ELF-1 (cell line): ENCODE data around the gene PDCD6IP.
"Not testable (repeated sequence)": the region's sequence is repeated elsewhere in the genome, so short reads cannot be mapped to it uniquely, and the experiment has no call there.

Experiments
- DNase-seq: peaks from one replicate; pipeline ENCODE4 v3.0.0-alpha.2; 2016; ENCODE audit warnings: low read depth, low spot score

Gene PDCD6IP

DNA sequence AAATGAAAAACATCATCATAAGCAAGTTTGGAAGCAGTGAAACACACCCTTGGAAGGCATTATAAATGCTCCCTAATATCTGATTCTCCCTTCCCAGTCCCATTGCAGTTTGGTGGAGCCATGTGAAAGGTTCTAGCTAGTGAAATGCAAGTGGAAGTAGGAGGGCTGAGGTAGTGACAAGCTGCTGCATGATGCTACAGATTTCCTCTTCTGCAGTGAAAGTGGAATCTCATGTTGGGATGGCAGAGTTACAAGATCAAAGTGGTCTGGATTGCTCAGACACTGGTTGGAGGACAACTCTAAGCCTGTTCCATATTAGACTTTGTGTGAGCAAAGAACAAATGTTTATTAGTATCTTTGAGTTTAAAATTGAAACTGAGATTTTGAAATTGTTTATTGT, 3.3 kb upstream of the PDCD6IP start:
- DNase-seq = no peak

- DNase-seq = no peak
Measured at GRCh38 chr3:33795856-33796536, 2.4 kb upstream of the PDCD6IP start.

DNA sequence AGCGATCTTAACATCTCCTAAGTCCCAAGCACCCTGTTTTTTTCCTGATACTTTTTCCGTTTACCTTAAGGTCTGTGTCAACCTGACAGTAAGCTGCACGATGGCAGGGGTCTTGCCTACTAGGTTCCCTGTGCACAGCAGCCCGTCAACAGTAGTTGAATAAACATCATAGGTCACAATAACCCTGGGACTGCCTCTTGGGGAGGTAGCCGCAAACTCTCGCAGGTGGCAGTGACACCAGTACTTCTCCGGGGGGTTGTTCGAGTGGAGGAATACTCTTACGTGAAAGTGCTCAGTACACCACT, 365 bp upstream of the PDCD6IP start:
- DNase-seq = no peak

- no peak for DNase-seq
Measured at GRCh38 chr3:33799202-33799551, 747 bp downstream of the PDCD6IP start.

DNA sequence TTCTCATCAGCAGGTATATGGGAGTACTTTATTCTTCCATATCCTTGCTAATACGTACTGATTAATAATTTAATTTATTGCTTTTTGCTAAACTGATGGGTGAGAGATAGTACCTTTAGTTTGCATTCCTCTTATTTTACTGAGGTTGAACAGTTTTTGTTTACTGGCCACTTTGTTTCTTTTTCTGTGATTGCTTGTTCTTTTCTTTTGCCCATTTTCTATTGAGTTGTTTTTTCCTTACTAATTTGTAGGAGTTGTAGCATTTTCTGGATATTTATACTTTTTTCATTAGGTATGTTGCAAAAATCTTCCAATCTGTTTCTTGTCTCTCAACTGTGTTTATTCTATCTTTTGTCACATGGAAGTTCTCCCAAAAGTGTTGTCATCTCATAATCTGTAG, 4.8 kb downstream of the PDCD6IP start:
- DNase-seq = no peak

GRCh38 chr3:33803894-33804526, 5.6 kb downstream of the PDCD6IP start:
- no peak for DNase-seq

- no peak for DNase-seq
Measured at GRCh38 chr3:33807191-33807590, 8.8 kb downstream of the PDCD6IP start.

- DNase-seq = no peak
Measured at GRCh38 chr3:33808559-33808958, 10.1 kb downstream of the PDCD6IP start.

- no peak for DNase-seq
Measured at GRCh38 chr3:33810545-33810944, 12.1 kb downstream of the PDCD6IP start.

DNA sequence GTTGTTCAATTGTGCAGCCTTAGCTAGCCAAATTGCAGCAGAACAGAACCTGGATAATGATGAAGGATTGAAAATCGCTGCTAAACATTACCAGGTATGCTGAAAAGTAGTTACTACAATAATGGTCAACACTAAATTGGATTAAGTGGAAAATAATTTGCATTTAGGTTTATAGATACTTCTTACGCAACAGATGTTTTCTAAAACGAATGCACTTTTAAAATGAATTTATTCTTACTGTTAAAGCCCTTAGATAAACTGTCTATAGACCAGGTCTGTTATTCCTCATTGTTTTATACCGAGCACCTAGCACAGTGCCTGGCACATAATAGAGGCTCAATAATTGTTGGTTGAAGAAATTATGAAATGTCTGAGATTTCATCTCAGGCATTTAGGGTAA, 23.6 kb downstream of the PDCD6IP start:
- no peak for DNase-seq

DNA sequence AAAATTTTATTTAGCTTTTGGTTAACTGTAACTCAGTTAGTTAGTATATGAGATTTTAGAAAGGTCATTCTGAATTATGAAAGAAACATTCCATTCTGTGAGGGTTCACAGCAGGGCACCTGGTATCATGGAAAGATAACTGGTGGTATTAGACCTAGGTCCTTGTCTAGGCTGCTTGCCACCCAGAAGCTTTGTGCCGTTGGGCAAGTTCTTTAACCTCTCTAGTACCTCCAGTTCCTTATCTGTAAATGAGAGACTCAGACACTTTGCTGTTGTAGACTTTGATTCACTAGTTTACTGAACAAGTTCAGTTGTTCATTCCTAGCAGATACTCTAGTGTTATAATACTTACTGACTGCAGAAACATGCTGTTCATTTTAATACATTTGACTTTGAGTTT, 25.4 kb downstream of the PDCD6IP start:
- DNase-seq = no peak

- DNase-seq = no peak
Measured at GRCh38 chr3:33825111-33825510, 26.7 kb downstream of the PDCD6IP start.

DNA sequence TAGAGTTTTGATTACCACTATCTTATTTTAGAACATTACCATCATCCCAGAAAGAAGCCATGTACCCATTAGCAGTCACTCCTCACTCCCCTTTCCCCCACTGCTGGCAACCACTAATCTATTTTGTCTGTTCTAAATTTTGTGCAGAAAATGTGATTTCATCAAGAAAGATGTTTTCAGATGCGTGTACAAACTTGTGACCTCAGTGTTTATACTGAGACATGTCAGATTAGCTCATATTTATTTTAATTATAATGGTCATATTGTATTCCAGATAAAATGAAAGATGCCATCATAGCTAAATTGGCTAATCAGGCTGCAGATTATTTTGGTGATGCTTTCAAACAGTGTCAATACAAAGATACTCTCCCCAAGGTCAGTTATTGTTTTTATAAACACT, 27.8 kb downstream of the PDCD6IP start:
- DNase-seq = no peak

- no peak for DNase-seq
Measured at GRCh38 chr3:33826688-33827087, 28.3 kb downstream of the PDCD6IP start.

DNA sequence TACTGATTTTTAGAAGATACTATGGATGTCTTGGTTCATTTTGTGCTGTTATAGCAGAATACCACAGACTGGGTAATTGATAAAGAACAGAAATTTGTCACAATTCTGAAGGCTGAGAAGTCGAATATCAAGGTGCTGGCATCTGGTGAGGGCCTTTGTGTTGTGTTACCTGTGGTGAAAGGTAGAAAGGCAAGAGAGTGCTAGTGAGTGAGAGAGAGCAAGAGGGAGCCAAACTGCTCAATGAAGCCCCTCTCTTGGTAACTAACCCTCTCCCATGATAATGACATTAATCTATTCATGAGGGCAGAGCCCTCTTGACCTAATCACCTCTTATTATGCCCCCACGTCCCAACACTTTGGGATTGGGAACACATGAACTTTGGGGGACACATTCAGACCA, 31.3 kb downstream of the PDCD6IP start:
- no peak for DNase-seq

DNA sequence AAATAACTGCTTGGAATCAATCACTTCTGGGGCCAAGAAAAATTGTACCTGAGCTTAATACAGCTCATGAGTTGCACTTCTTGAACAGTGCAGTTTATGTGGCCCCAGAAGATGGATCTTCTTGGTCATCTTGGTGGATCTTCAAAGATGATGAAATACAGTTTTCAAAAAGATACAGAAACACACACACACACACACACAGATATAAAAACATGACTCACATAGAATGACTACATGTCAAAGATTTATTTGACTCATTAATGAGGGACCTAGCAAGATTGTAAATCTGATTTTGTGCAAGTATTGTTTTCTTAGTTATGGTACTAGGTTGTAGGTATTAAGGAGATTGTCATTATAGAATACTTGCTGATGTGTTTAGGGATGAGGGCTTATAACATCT, 32.6 kb downstream of the PDCD6IP start:
- DNase-seq = no peak

DNA sequence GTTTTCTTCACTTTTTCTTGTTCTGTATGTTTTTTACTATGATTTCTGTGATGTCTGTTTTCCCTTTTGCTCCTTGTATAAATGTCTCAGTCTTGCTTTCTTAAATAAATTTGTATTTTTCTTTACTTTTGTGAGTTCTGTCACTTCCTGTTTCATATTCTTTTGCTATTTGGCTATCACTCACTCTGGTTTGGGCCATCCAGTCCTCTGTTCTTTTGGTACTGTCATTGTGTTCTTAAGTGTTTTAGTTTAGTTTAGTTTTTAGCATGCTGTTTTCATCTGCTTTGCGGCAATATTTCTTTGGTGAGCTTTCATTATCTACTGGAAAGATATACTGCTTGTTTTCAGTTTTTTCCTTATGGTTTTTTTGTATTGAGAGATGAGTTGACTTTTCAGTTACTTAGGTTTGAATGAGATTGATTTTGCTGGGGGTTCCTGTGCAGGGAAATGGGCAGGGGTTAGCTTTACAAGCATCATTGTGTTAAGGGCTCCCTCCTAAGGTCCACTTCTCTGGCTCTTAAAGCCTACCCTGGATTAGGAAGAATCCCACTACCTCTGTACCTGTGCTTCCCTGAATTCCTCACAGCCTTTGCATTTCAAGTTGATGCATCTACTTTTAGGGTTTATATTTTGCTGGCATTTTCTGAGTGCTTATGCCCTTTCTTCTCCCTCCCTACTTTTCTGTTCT, 35.1 kb downstream of the PDCD6IP start:
- DNase-seq = no peak

GRCh38 chr3:33834096-33834453, 35.6 kb downstream of the PDCD6IP start:
- DNase-seq = no peak

GRCh38 chr3:33837182-33837581, 38.8 kb downstream of the PDCD6IP start:
- DNase-seq = not testable (repeated sequence)

- no peak for DNase-seq
Measured at GRCh38 chr3:33839283-33839682, 40.9 kb downstream of the PDCD6IP start.

- DNase-seq = no peak
Measured at GRCh38 chr3:33840179-33840578, 41.7 kb downstream of the PDCD6IP start.

- DNase-seq = peak; percentile 9
Measured at GRCh38 chr3:33848624-33849347, 50.4 kb downstream of the PDCD6IP start.

DNA sequence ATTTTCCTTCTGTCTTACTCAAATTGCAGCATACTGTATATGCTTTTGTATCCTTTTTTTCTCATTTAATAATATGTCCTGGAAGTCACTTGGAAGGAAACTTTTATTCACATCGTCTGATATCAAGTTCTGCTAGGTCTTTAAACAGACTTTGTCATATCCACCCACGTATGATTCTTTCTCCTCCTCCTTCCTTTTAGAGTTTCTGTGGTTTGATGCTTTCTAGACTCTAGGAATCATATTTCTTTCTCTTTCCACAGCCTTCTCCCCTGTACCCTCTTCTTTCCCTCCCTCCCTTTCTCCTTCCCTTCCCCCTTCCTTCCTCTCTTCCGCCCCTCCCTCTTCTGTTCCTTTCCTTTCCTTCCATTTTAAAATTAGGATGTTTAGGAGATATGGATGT, 52.2 kb downstream of the PDCD6IP start:
- DNase-seq = not testable (repeated sequence)
